Aortic smooth muscle cell (primary cell): Measurements from ENCODE around the gene SMIM14. TPM values are rescaled to one million over a fixed set of nuclear protein-coding genes. Genes with fewer than 3 reads are reported as not detected.

Experiments
- total RNA-seq: library from RNA; depleted of rRNA; stranded (reverse); fragments of >200 nt; gene quantifications from 2 replicates; pipeline ENCODE4 v1.2.3, GENCODE V29; 2014

Gene SMIM14
- 85.2 and 104 TPM in 2 replicates for total RNA-seq

DNA sequence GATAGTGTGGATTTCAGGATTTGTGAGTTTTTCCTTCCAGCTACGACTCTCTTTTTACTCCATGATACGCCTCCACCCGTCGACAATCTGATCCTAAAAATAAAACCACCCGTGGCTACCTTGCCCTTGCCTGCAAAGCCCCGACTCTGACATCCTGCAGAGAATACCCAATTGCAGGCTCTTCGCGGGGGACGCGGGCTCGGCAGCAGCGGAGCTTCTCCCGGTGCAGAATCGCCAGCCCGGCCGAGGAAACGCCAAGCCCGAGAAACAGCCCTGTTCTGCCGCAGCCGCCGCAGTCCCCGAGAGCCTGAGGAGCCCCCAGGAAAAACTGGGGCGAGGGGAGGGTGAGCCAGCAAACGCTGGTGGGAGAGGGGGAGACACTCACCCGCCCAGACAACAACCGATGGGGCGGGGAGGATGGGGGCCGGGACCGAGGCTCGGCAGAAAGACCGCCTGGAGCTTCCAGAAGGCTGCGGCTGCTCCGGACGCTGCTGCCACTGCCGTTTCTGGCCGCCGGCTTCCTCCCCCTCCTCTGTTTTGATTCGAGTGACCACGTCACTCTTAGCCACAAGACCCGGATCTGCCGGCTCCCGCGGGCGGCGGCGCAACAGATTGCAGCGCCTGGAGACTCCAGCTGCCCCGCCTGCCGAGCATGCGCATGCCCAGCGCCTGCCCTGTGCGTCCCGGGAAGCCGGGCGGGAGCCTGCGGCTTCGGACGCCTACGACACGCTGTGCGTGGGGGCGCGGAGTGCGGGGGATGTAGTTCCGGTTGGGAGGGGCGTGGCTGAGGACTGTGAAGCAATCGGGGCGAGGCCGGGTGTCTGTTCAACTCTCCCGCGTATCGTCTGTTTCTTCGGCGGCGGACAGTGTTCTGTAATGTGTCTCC is at the start of gene SMIM14:
TSS of gene SMIM14 (minus strand) at position 512 of the 886 bp plus-strand sequence. CDS start 33,720 bp downstream, outside the sequence.

GRCh38 chr4:39527296-39528060 is 111.2 kb downstream of the SMIM14 start, which contains the start of gene UGDH:
Gene UGDH (minus strand): TSS chr4:39527439. CDS start chr4:39521512, 5,927 bp downstream.

Other genes with a start within 250 kb of the SMIM14 start
- under 0.01 and 0.06 TPM in 2 replicates for gene KLB, start 231.9 kb downstream of the SMIM14 start, total RNA-seq
- gene RPL9, start 179.9 kb downstream of the SMIM14 start, total RNA-seq, result 2,112 and 2,342 TPM in 2 replicates
- gene LIAS, start 179.8 kb downstream of the SMIM14 start, total RNA-seq, result 4.6 and 5.0 TPM in 2 replicates
- gene UGDH, start 111.4 kb downstream of the SMIM14 start, total RNA-seq, result 274 and 365 TPM in 2 replicates
- 15.6 and 16.1 TPM in 2 replicates for gene UBE2K, start 59.3 kb upstream of the SMIM14 start, total RNA-seq